Neural progenitor cell (in vitro differentiated cells): Measurements from ENCODE around the gene KRT24.

Source experiments
- EZH2 ChIP-seq: fragments of 200-600 bp; sonication (generic); IDR thresholded peaks from 2 replicates; pipeline ENCODE4 v1.6.1; 2017; ENCODE audit warnings: antibody characterized with exemption, mild to moderate bottlenecking, moderate library complexity
- EZH2phosphoT487 ChIP-seq: fragments of 200-600 bp; sonication (generic); IDR thresholded peaks from 2 replicates; pipeline ENCODE4 v1.6.1; 2017; ENCODE audit warnings: antibody characterized with exemption
- TF ChIP-seq, protein P1 (sequence below): fragments of 200-600 bp; sonication (generic); IDR thresholded peaks from 2 replicates; pipeline ENCODE4 v1.5.1; 2017; ENCODE audit warnings: antibody characterized with exemption, mild to moderate bottlenecking

DNA sequence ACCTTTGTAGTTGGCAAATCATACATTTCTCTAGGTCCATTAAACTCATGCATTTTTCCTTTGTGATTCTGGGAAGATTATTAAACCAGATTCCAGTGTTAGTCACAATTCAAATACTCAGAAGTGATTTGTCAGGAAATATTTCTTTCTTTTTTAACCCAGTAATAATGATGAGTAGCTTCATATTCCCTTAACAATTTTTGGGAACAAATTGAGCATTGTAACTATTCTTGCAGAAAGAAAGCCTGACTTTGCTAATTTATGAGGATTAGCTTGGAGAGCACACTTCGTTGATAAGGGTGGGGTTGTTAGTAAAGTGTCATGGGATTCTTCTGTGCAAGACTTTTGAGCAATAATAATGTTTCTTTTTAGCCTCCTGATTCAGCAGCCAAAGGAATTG, 18.7 kb upstream of the KRT24 start:
- TF ChIP-seq, protein P1, sequence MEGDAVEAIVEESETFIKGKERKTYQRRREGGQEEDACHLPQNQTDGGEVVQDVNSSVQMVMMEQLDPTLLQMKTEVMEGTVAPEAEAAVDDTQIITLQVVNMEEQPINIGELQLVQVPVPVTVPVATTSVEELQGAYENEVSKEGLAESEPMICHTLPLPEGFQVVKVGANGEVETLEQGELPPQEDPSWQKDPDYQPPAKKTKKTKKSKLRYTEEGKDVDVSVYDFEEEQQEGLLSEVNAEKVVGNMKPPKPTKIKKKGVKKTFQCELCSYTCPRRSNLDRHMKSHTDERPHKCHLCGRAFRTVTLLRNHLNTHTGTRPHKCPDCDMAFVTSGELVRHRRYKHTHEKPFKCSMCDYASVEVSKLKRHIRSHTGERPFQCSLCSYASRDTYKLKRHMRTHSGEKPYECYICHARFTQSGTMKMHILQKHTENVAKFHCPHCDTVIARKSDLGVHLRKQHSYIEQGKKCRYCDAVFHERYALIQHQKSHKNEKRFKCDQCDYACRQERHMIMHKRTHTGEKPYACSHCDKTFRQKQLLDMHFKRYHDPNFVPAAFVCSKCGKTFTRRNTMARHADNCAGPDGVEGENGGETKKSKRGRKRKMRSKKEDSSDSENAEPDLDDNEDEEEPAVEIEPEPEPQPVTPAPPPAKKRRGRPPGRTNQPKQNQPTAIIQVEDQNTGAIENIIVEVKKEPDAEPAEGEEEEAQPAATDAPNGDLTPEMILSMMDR = no peak
- TF ChIP-seq EZH2 = no peak
- no peak for TF ChIP-seq EZH2phosphoT487
